GM10266 (cell line): Measurements from ENCODE around the gene TPRN.
A peak's percentile ranks its signal among the peaks of the same experiment; 100 is the strongest.
"Not testable (repeated sequence)": the region's sequence is repeated elsewhere in the genome, so short reads cannot be mapped to it uniquely, and the experiment has no call there.

ENCODE experiments used
- DNase-seq: peaks from one replicate; pipeline ENCODE4 v3.0.0; 2012; ENCODE audit errors: extremely low spot score
- TF ChIP-seq, protein P1 (sequence below): IDR thresholded peaks from 2 replicates; pipeline ENCODE4 v1.5.1; 2012; ENCODE audit warnings: mild to moderate bottlenecking, low read depth; ENCODE audit not compliant: control insufficient read depth, insufficient read depth; ENCODE audit errors: missing control alignments

Gene TPRN

DNA sequence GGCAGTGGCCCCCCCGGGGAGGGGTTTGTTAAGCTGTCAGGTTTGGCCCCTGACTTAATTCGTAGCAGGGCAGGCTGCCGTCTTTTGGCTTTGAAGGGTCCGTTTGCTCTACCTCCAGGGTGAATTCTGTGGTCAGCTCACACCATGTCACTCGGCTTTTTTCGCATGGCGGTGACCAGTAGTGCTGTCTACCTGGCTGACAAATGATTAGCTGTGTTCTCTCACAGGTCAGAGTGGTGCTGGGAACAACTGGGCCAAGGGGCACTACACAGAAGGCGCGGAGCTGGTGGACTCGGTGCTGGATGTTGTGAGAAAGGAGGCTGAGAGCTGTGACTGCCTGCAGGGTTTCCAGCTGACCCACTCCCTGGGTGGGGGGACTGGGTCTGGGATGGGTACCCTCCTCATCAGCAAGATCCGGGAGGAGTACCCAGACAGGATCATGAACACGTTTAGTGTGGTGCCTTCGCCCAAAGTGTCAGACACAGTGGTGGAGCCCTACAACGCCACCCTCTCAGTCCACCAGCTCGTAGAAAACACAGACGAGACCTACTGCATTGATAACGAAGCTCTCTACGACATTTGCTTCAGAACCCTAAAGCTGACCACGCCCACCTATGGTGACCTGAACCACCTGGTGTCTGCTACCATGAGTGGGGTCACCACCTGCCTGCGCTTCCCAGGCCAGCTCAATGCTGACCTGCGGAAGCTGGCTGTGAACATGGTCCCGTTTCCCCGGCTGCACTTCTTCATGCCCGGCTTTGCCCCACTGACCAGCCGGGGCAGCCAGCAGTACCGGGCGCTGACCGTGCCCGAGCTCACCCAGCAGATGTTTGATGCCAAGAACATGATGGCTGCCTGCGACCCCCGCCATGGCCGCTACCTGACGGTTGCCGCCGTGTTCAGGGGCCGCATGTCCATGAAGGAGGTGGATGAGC is 42.0 kb upstream of the TPRN start:
- DNase-seq, result no peak
- TF ChIP-seq, protein P1, sequence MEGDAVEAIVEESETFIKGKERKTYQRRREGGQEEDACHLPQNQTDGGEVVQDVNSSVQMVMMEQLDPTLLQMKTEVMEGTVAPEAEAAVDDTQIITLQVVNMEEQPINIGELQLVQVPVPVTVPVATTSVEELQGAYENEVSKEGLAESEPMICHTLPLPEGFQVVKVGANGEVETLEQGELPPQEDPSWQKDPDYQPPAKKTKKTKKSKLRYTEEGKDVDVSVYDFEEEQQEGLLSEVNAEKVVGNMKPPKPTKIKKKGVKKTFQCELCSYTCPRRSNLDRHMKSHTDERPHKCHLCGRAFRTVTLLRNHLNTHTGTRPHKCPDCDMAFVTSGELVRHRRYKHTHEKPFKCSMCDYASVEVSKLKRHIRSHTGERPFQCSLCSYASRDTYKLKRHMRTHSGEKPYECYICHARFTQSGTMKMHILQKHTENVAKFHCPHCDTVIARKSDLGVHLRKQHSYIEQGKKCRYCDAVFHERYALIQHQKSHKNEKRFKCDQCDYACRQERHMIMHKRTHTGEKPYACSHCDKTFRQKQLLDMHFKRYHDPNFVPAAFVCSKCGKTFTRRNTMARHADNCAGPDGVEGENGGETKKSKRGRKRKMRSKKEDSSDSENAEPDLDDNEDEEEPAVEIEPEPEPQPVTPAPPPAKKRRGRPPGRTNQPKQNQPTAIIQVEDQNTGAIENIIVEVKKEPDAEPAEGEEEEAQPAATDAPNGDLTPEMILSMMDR, result no peak

DNA sequence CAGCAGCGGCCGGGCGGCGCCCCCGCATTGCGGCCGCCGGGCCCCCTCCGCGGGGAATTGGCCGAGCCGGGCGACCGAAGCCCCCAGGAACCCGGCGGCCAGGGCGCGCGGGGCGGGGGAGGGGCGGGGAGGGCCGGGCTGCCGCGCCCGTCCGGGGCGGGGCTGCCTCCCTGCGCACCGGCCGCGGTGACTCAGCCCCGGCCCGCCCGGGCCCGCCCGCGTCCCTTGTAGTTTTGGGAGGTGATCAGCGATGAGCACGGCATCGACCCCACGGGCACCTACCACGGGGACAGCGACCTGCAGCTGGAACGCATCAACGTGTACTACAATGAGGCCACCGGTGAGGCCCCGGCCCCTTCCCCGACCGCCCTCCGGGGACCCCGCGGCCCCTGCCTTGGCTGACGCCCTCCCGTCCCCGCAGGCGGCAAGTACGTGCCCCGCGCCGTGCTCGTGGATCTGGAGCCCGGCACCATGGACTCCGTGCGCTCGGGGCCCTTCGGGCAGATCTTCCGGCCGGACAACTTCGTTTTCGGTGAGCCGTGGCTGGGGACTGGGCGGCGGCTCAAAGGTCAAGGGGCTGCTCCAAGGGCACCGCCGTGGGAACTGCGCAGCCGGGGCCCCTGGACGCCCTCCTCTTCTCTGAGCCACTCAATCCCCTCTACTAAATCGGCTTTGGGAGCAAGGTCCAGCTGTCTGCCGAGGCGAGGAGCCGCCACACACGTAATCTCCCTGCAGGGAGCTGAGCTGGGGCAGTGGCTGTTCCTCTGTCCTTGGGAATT is 41.1 kb upstream of the TPRN start:
- DNase-seq, result peak; percentile 78

GRCh38 chr9:137240841-137241489 is 40.4 kb upstream of the TPRN start, which contains the start of gene TUBB4B:
TSS of gene TUBB4B (plus strand) at chr9:137241287. CDS start at chr9:137241361, 74 bp downstream.
- DNase-seq, result peak; percentile 100
- TF ChIP-seq, protein P1, result no peak

More for the DNA sequence above, 41.1 kb upstream of the TPRN start:
- TF ChIP-seq, protein P1, result no peak

GRCh38 chr9:137240318-137240840 is 39.8 kb upstream of the TPRN start:
- peak; percentile 79 for DNase-seq
- TF ChIP-seq, protein P1, result peak; percentile 31

DNA sequence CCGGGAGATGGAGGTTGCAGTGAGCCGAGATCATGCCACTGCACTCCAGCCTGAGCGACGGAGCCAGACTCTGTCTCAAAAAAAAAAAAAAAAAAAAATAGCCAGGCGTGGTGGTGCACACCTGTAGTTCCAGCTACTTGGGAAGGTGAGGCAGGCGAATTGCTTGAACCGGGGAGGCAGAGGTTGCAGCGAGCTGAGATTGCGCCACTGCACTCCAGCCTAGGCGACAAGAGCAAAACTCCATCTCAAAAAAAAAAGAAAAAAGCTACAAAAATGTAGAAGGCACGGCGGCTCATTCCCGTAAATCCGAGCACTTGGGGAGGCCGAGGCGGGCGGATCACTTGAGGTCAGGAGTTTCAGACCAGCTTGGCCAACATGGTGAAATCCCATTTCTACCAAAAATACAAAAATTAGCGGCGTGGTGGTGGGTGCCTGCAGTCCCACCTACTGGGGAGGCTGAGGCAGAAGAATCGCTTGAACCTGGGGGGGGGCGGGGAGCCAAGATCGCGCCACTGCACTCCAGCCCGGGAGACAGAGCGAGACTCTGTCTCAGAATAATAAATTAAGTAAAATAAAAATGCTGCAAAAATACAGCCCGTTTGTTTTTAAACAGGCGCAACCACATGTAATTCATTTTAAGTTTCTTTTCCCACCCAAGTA is 39.1 kb upstream of the TPRN start:
- not testable (repeated sequence) for DNase-seq

- no peak for DNase-seq
- TF ChIP-seq, protein P1, result no peak
These were observed 37.5 kb upstream of the TPRN start for GRCh38 chr9:137237759-137238726.
